T47D (cell line): ENCODE data around the gene CHCHD3.

Source experiments
- DNase-seq, 2 experiments: peaks; one replicate each; pipeline versions ENCODE4 v3.0.0 to v3.0.0-alpha.2; 2011 to 2012; ENCODE audit warnings: low read depth in 1 of 2, low spot score in 1 of 2
- JUND ChIP-seq: IDR thresholded peaks from 2 replicates; pipeline ENCODE4 v1.6.1; 2012; ENCODE audit warnings: low read depth
- in situ Hi-C: cut with HindIII; loops from 2 replicates; pipeline ENCODE4 v1.10.0; 2016; ENCODE audit warnings: low sequenced_read_pairs, low pct_unique_long_range_greater_than_20kb

CHCHD3 gene

GRCh38 chr7:133024596-133024995, 57.3 kb downstream of the CHCHD3 start:
- no peak for DNase-seq
- in situ Hi-C loops: no loop called here

GRCh38 chr7:133023370-133024071, 58.4 kb downstream of the CHCHD3 start:
- no peak for DNase-seq
- in situ Hi-C loops: no loop called here
- TF ChIP-seq JUND: no peak

More at GRCh38 chr7:133024596-133024995, 57.3 kb downstream of the CHCHD3 start:
- TF ChIP-seq JUND: no peak

- DNase-seq: no peak
- in situ Hi-C loops: no loop called here
- TF ChIP-seq JUND: no peak
Observed at GRCh38 chr7:133022661-133023060, 59.2 kb downstream of the CHCHD3 start.

- no peak for DNase-seq
- no peak for TF ChIP-seq JUND
- in situ Hi-C loops: no loop called here
Observed at GRCh38 chr7:133021196-133021595, 60.7 kb downstream of the CHCHD3 start.

GRCh38 chr7:133020496-133020895, 61.4 kb downstream of the CHCHD3 start:
- in situ Hi-C loops: no loop called here
- no peak for DNase-seq
- TF ChIP-seq JUND: no peak

- in situ Hi-C loops: no loop called here
- no peak for DNase-seq
- TF ChIP-seq JUND: no peak
Observed at GRCh38 chr7:133019590-133019989, 62.3 kb downstream of the CHCHD3 start.

GRCh38 chr7:133016604-133017003, 65.3 kb downstream of the CHCHD3 start:
- no peak for TF ChIP-seq JUND
- in situ Hi-C loops: no loop called here
- no peak for DNase-seq

GRCh38 chr7:133015888-133016287, 66.0 kb downstream of the CHCHD3 start:
- DNase-seq: no peak
- no peak for TF ChIP-seq JUND
- in situ Hi-C loops: no loop called here

- DNase-seq: no peak
- no peak for TF ChIP-seq JUND
- in situ Hi-C loops: no loop called here
Observed at GRCh38 chr7:133011746-133012145, 70.1 kb downstream of the CHCHD3 start.

GRCh38 chr7:133009426-133010252, 72.3 kb downstream of the CHCHD3 start:
- no peak for DNase-seq
- TF ChIP-seq JUND: no peak
- in situ Hi-C loops: no loop called here

GRCh38 chr7:133007961-133008360, 73.9 kb downstream of the CHCHD3 start:
- in situ Hi-C loops: no loop called here
- TF ChIP-seq JUND: no peak
- no peak for DNase-seq

GRCh38 chr7:133003052-133003910, 78.6 kb downstream of the CHCHD3 start:
- in situ Hi-C loops: no loop called here
- no peak for DNase-seq
- no peak for TF ChIP-seq JUND

GRCh38 chr7:133001727-133002126, 80.2 kb downstream of the CHCHD3 start:
- TF ChIP-seq JUND: no peak
- no peak for DNase-seq
- in situ Hi-C loops: no loop called here
